Erythroblast (primary cell): ENCODE results near the gene TBC1D23.
"Not testable (repeated sequence)": the region's sequence is repeated elsewhere in the genome, so short reads cannot be mapped to it uniquely, and the experiment has no call there.

Source experiments
- DNase-seq, 2 experiments: peaks; one replicate each; lab custom pipeline; 2025; lab: John Stamatoyannopoulos, UW
- GATA1 ChIP-seq: IDR thresholded peaks from 2 replicates; pipeline ENCODE4 v1.6.1; 2011; ENCODE audit warnings: low read depth, mild to moderate bottlenecking, control low read depth, low read length, moderate library complexity
- POLR2A ChIP-seq: IDR thresholded peaks from 2 replicates; pipeline ENCODE4 v1.6.1; 2011; ENCODE audit warnings: mild to moderate bottlenecking, low read length

The TBC1D23 gene

GRCh38 chr3:100238599-100238998, 22.2 kb upstream of the TBC1D23 start:
- TF ChIP-seq POLR2A (no peak), GATA1 (no peak)

GRCh38 chr3:100242471-100242870, 18.3 kb upstream of the TBC1D23 start:
- not testable (repeated sequence) for DNase-seq

More at GRCh38 chr3:100238599-100238998, 22.2 kb upstream of the TBC1D23 start:
- no peak for DNase-seq

GRCh38 chr3:100244264-100244663, 16.5 kb upstream of the TBC1D23 start:
- DNase-seq, result no peak
- TF ChIP-seq GATA1 (no peak), POLR2A (no peak)

- TF ChIP-seq GATA1, result no peak
- no peak for TF ChIP-seq POLR2A
- DNase-seq, result no peak
Measured at GRCh38 chr3:100245136-100245535, 15.7 kb upstream of the TBC1D23 start.

GRCh38 chr3:100245927-100246326, 14.9 kb upstream of the TBC1D23 start:
- TF ChIP-seq POLR2A (no peak), GATA1 (no peak)
- no peak for DNase-seq

DNA sequence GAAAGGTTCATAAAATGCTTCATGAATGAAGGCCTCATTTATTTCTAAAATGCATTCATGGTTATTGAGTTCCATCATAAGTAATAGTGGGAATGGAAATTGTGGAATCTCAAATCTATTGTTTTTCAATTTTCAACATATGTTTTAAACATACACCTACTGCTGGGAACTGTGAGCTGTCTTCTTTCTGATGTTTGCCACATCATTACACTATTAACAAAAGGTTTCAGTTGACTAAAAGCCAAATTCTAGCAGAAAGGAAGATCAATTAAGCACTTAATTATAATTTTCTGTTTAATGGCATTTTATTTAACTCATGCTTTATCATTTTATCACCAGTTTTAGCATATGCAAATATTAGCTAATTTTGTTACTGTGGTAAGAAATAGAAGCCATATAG, 13.8 kb upstream of the TBC1D23 start:
- no peak for DNase-seq
- no peak for TF ChIP-seq GATA1
- no peak for TF ChIP-seq POLR2A

DNA sequence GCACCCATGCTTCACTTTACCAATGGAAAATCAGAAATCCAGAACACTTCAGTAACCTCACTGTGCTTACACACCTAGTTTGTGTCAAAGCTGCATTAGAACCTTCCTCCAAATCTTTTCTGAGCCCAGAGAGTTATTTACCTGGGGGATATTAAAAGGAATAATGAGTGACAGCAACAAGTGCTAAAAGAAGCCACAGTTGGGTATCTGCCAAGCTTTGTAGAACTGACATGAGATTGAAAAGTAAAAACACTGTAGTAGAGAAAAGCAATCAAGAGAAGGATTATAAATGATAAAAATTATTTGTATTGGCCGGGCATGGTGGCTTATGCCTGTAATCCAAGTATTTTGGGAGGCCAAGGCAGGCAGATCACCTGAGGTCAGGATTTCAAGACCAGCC, 8.8 kb upstream of the TBC1D23 start:
- no peak for TF ChIP-seq GATA1
- no peak for TF ChIP-seq POLR2A

DNA sequence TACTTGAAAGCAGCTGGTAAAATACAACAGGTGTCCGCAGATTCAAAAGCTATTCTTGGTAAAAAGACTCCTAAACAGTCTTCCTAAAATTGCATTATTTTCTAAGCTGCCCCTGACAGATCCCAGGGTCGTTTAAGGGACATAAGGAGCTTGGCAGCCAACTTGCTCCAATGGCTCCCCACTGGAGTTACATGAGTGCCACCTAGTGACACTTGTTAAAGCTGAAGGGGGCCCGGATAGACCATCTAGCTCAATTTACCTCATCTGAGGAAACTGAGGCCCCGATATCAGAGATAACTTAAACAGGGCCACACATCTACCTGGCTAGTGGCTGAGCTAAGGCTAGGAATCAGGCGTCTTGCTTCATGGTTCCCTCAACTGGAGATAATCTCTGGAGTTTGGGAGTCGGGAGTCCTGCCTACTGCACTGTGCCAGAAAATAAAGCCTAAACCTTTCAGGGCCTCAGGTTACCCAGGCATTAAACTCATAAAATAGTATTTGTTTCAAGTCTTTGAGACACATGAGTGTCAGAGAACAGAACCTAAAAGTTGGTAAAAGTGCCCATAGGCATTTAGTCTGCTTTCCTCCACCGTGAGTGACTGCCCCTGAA, 6.5 kb upstream of the TBC1D23 start:
- DNase-seq, result peak; percentile 66 to 70

More for the DNA sequence above, 8.8 kb upstream of the TBC1D23 start:
- DNase-seq, result no peak

GRCh38 chr3:100256731-100257151, 4.1 kb upstream of the TBC1D23 start:
- DNase-seq, result no peak
- TF ChIP-seq GATA1, result no peak
- no peak for TF ChIP-seq POLR2A

More for the DNA sequence above, 6.5 kb upstream of the TBC1D23 start:
- TF ChIP-seq GATA1, result no peak
- no peak for TF ChIP-seq POLR2A

DNA sequence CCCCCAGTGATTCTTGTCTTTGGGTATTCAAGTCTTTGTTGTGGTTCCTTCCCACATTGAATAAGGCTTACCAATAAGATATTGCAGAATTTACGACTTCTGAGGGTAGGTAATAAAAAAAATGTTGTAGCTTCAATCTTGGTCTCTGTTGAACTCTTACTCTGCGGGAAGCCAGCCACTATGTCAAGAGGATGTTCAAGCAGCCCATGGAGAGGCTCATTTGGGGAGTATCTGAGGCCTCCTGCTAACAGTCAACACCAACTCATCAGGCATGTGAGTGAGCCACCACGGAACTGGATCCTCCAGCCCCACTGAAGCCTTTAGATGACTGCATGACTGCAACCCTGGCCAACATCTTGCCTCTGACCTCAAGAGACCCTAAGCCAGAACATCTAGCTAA, 3.2 kb upstream of the TBC1D23 start:
- TF ChIP-seq GATA1 (no peak), POLR2A (no peak)
- DNase-seq, result no peak

DNA sequence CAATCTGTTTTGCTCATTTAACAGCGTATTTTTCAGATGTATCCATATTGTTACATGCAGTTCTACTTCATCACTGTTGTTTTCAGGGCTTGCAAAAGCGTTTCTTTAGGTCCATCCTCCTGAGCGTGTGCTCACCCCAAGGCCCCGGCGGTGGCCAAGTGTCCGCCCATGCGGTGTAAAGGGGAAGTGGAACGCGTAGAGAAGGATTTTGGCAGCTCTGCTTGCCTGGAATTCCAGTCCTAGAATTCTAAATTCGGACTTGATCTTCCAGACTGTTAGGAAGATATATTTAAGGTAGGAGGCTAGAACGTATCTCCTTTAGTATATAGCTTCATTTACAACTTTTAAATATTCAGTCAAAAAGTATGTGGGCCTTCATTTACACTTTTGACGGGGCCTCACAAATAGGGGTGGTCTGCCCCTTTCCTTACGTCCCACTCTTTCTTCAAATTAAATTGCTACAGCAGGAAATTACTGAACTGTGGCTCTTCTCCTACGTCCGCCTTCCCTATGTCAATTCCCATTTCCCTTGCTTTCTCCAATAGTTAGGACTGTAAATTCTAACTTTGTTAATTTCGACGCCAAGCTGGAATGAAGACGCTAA, 609 bp upstream of the TBC1D23 start:
- TF ChIP-seq POLR2A (no peak), GATA1 (no peak)
- peak; percentile 33 to 52 for DNase-seq

DNA sequence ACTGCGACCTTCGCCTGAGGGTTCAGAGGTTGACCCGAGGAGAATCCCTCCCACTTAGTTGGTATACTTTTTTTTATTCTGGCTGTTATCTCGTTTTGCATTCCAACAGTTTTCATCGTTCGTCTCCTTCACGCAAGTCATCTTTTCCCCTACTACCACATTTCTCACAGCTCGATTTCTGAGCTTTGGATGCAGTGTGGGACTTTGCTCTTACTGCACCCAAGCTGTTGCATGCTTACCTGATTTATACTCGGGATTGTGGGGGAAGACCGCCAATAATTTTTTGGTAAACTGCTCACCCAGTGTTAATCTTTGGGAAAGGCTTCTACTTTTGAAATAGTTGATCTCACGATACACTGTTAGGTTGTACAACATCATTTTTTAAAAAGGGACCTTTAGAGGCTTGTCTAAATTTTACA, 702 bp downstream of the TBC1D23 start:
- no peak for TF ChIP-seq GATA1
- no peak for TF ChIP-seq POLR2A
- peak in 1 of 2 experiments; percentile 78 for DNase-seq

DNA sequence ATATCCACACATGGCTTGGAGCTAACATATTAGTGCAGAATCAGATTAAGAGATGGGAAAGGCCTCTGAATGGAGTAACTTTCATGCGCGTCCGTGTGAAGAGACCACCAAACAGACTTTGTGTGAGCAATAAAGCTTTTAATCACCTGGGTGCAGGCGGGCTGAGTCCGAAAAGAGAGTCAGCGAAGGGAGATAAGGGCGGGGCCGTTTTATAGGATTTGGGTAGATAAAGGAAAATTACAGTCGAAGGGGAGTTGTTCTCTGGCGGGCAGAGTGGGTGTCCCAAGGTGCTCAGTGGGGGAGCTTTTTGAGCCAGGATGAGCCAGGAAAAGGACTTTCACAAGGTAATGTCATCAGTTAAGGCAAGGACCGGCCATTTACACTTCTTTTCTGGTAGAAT, 2.1 kb downstream of the TBC1D23 start:
- DNase-seq, result peak; percentile 67 to 81

DNA sequence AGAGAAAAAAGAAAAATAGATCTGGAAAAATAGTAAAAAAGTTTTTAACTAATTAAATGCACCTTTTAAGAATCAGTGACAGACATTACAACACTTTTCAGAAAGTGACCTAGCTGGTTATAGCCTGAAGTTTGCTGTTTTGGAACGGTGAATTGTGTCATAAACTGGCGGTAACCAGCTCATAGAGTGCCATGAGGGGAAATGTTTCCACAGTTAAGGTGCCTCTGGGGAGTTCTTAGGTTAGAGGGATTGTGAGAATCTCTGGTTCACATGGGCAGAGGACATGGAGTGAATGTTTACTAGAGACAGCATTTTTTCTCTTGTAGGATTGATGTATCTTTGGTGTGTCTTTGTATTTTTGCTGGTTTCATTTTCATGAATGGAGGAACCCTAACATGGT, 2.8 kb downstream of the TBC1D23 start:
- peak in 1 of 2 experiments; percentile 44 for DNase-seq
- no peak for TF ChIP-seq GATA1
- TF ChIP-seq POLR2A, result no peak

DNA sequence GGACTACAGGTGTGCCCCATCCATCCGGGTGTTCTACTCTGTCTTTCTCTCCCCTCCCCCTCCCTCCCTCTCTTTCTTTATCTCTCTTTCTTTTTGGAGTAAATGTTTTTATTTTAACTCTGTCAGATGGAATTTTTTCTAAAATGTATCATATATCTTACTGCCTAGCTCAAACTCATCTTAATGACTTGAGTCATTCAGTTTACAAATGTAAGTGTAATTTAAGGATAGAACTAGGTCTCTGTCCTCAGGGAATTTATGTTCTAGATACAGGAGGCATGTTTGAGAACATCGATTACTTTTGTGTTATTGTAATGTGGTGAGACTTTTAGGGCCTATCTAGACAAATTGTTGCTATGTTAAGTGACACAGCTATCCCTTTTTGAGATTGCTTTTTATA, 3.5 kb downstream of the TBC1D23 start:
- TF ChIP-seq POLR2A, result no peak
- no peak for TF ChIP-seq GATA1

More for the DNA sequence above, 3.5 kb downstream of the TBC1D23 start:
- peak in 1 of 2 experiments; percentile 33 for DNase-seq
